Fibroblast of skin of scalp (primary cell): ENCODE measurements around the gene CHRM5.
"Not testable (repeated sequence)": the region's sequence is repeated elsewhere in the genome, so short reads cannot be mapped to it uniquely, and the experiment has no call there.

Experiments
- DNase-seq: peaks from one replicate; pipeline ENCODE4 v3.0.0-alpha.2; 2013

CHRM5 gene

DNA sequence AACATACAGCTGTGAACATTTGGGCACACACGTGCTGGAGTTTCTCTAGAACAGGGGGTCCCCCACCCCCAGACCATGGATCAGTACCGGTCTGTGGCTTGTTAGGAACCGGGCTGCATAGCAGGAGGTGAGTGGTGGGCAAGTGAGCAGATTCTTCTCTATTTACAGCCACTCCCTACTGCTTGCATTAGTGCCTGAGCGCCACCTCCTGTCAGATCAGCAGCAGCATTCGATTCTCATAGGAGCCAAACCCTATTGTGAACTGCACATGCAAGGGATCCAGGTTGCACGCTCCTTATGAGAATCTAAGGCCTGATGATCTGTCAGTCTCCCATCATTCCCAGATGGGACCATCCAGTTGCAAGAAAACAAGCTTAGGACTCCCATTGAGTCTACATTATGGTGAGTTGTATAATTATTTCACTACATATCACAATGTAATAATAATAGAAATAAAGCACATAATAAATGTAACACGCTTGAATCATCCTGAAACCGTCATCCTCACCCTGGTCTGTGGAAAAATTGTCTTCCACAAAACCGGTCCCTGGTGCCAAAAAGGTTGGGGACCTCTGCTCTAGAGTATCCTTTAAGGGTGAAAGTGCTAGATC is 25.8 kb downstream of the CHRM5 start:
- DNase-seq = peak; percentile 51

DNA sequence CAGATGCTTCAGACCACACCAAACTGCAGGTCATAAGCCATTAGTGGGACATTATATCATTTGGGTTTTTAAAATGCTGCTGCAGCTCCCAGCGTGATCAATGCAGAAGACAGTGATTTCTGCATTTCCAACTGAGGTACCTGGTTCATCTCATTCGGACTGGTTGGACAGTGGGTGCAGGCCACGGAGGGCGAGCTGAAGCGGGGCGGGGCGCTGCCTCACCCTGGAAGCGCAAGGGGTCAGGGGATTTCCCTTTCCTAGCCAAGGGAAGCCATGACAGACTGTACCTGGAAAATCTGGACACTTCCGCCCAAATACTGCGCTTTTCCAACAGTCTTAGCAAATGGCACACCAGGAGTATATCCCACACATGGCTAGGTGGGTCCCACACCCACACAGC is 27.4 kb downstream of the CHRM5 start:
- not testable (repeated sequence) for DNase-seq

DNA sequence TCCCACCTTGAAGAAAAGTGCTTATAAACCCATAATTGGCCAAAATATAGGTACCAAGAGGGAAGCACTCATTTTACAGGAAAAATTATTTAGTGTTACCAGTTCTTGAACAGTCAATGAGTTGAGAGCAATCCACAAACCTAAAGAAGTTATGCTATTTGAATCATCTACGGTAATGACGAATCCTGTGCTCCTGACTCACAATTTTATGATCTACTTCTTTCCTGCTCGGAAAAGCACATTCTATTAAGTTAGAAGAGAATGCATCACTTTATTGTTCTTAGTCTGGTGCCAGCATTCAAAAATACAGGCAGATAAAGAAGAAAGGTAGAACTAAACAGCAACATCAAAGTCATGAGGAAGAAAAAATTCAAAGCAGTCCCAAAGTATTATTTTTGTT is 33.2 kb downstream of the CHRM5 start:
- no peak for DNase-seq

DNA sequence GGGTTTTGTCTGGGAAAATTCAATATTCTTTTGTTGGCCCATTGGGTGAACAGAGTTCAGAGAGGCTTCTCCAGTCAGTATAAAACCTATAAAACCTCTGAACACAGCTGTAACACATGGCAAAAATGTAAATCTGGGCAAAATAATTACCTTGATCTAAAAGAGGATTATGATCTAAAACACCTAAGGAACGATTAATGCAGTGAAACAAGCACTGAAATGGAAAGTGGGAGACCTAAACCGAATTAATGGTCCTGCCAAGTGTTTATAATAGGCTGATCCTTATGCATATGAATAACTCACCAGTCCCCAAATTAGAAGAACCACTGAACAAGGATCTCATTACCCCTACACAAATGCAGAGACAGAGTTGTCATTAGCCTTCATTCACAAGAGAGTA is 38.1 kb downstream of the CHRM5 start:
- DNase-seq = no peak

DNA sequence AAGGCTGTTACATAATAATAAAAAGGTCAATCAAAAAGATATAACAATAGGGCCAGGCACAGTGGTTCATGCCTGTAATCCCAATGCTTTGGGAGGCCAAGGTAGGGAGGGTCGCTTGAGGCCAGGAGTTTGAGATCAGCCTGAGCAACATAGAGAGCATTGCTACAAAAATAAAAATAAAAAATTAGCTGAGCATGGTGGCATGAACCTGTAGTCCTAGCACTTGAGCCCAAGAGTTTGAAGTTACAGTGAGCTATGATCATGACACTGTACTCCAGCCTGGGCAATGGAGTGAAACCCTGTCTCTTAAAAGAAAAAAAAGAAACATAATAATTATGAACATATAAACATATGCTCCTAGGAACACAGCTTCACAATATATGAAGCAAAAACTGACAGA is 41.4 kb downstream of the CHRM5 start:
- DNase-seq = no peak

DNA sequence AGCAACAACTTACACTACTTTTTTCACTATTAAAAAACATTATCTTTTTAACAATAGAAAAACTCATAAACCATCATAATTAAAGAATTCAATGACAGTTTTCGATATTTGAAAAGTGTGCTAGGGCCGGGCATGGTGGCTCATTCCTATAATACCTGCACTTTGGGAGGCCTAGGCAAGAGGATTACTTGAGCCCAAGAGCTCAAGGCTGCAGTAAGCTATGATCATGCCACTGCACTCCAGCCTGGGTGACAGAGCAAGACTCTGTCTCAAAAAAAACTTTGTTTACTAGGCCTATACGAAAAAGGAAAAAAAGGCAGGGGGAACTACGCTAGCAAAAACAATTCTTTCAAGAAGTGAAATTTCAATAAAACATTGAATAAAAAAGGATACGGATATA is 42.6 kb downstream of the CHRM5 start:
- DNase-seq = no peak

DNA sequence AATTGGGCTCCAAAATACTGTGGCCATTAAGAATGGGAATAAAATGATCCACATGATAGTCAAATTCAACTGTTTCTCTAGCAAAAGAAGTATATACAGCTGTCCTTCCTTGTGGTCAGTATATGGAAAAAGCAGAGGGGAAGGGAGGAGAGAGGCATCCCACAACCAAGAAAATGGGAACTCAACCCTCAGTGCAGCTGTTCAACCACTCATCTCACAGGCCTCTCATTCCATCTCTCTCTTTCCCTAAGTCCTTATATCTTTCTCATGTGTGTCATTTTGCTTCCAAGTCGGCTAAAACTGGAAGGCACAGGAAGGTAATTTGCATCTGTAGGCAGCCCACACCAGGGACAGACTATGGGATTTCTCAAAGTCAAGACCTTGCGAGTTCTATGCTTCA is 43.2 kb downstream of the CHRM5 start:
- no peak for DNase-seq

DNA sequence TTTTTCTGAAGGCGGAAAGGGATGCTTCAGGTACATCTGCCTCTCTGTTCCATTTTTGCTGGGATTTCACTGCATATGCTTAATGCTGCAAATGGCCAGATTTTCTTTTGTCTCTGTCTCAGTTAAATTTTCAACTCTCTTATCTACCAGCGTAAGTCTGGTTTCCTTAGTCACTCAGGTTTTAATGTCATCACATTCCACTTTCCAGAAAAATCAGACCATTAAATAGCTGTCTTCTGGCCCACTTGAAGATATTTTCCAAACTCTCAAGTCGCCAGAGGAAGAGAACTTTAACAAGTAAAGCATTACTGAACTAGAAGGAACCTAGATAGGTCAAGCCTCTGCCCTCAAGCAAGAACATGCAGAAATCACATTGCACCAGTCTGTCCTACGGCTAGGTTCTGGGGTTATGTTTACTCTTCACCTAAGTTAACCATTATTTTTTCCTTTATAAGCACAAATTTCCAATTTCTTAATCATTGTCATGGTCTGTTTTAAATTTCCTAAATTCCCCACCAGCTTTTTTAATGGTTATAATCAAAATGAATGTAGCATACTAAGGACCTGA is 44.2 kb downstream of the CHRM5 start:
- no peak for DNase-seq

DNA sequence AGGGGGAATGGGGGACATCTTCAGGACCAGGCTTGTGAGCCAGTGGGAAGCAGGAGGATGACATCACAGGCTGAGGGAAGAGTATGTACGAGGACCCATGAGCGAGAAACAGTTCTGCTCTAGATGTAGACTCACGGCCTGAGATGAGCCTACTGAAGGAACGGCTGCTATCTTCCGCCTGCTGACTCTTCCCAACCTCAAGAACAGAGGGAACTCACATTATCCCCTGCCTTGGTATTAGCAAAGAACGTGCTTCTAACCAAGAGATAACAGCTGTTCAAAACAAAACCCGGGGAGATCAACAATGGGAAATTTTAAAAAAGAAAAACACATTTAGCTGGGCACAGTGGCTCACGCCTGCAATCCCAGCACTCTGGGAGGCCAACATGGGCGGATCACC is 45.4 kb downstream of the CHRM5 start:
- no peak for DNase-seq

DNA sequence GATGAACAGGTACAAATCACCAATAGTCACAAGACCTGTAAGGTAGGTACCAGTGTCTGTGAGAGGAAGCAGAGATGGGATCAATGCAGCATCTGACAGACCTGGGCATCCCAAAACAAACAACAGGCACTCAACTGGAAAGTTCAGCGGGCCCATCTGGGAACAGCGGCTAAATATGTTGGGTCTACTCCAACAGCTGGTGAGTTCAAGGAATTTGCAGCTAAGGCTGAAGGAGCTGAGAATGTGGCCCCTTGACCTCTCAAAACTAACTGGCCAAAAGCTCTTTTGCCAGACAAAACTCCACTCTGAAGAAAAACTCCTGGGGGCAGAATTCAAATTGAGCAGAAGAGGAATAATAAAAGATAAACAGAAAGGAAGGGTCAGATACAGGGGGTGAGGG is 46.3 kb downstream of the CHRM5 start:
- DNase-seq = no peak

DNA sequence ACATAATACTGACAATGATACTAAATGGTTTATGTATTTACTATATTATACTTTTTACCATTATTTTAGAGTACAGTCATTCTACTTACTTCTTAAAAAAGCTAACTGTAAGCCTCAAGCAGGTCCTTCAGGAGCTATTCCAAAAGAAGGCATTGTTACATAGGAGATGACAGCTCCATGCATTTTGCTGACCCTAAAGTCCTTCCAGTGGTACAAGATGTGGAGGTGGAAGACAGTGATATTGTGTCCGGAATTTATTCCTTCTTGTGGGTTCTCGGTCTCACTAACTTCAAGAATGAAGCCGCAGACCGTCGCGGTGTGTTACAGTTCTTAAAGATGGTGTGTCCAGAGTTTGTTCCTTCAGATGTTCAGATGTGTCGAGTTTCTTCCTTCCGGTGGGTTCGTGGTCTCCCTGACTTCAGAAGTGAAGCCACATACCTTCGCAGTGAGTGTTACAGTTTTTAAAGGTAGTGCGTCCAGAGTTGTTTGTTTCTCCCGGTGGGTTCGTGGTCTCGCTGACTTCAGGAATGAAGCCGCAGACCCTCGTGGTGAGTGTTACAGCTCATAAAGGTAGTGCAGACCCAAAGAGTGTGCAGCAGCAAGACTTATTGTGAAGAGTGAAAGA is 49.8 kb downstream of the CHRM5 start:
- DNase-seq = no peak

DNA sequence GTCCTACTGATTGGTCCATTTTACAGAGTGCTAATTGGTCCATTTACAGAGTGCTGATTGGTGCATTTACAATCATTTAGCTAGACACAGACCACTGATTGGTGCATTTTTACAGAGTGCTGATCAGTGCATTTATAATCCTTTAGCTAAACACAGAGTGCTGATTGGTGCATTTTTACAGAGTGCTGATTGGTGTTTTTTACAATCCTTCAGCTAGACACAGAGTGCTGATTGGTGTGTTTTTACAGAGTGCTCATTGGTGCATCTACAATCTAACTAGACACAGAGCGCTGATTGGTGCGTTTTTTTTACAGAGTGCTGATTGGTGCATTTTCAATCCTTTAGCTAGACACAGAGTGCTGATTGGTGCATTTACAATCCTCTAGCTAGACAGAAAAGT is 50.4 kb downstream of the CHRM5 start:
- not testable (repeated sequence) for DNase-seq

DNA sequence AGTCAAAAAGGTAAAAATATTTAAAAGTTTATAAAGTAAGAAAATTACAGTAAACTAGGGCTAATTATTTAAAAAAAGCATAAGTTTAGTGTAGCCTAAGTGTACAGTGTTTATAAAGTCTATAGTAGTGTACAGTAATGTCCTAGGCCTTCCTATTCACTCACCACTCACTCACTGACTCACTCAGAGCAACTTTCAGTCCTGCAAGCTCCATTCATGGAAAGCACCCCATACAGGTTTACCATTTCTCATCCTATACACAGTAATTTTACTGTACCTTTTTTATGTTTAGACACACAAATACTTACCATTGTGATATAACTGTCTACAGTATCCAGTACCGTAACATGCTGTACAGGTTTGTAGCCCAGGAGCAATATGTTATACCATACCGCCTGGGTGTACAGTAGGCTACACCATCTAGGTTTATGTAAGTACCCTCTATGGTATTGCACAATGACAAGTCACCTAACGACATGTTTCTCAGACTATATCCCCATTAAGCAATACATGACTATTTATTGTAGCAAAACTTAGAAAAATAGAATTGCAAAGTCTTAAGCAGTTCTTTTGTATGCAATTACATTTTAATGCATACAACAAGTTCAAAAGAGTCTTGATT is 51.2 kb downstream of the CHRM5 start:
- DNase-seq = no peak

DNA sequence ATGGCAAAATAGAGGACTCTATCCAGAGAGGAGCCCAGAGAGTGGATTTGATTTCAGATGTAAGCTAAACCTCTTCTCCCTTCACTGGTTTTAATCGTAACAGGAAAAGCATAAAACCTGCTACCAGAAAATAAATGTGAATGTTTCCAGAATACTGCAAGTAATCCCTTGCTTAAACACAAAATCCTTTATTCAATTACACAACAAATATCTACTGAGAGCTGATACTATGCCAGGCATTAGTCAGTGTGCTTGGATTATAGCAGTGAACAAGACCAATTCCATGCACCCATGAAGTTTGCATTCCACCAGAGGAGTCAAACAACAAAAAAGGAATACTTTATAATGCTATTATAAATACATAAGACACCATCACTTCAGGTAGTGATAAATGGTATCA is 55.6 kb downstream of the CHRM5 start:
- no peak for DNase-seq

DNA sequence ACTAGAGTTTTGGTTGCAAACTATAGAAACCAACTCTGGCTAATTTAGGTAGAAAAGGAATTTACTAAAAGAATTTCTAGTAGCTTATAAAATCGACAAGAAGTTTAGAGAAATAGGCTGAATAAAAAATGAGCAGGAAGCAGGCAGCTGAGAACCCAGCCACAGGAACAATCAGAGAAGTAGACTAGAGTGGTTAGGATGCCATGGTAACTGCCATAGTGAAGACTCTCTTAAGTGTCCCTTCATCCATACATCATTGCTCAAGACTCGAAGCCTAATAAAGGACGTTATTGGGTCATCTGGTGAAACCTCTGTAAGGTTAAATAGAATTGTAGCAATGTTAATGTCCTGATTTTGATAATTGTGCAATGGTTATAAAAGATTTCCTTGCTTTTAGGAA is 57.0 kb downstream of the CHRM5 start:
- DNase-seq = no peak

DNA sequence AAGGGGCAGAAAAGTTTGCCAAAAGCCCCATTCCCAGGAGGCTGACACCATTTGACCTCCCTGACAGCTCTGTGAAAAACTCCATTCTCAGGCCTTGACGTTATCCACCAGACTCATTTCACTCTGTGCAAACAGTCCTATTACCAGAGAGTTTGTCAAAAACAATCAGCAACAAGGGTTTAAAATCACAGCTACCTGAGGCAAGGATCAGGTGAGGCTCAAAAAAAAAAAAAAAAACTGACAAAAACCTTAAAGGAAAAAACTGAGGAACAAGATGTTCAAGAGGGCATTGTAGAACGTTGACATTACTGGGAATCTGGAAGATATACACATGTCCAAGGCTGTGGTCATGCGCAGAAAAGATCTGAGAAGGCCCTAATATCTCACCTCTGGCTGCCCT is 59.3 kb downstream of the CHRM5 start:
- DNase-seq = no peak

DNA sequence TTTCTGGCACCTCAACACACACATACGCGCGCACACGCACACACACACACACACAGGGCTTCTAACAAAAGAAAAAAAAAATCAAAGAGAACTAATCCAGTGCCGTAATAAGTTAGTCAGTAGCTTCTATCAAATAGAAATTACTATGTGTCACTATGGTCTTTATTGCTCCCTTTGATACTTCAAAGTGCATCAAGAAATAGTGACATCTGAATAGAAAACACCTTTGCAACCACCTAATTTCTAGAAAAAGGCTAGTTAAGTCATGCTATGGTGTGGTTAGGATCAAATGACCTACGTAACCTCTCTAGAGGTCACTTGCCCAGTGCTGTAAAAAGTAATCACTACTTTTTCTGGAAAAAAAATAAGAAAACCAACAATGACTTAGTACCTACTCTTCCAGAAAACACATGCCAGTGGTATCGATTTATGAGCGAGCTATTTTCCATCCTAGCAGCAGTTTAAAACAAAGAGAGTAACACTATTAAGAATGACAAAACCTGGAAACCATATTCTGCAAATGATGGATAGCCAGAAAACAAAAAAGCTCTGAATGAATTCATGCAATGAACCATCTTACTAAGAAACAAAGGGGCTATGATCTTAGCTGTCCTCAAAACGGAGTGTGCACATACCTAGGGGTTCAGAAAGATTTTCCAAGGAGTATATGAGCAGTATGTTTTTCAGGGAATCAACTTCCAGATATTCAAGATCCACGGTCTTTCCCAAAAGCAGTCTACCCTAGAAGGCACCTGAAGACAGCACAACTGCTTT is 63.9 kb downstream of the CHRM5 start:
- no peak for DNase-seq

DNA sequence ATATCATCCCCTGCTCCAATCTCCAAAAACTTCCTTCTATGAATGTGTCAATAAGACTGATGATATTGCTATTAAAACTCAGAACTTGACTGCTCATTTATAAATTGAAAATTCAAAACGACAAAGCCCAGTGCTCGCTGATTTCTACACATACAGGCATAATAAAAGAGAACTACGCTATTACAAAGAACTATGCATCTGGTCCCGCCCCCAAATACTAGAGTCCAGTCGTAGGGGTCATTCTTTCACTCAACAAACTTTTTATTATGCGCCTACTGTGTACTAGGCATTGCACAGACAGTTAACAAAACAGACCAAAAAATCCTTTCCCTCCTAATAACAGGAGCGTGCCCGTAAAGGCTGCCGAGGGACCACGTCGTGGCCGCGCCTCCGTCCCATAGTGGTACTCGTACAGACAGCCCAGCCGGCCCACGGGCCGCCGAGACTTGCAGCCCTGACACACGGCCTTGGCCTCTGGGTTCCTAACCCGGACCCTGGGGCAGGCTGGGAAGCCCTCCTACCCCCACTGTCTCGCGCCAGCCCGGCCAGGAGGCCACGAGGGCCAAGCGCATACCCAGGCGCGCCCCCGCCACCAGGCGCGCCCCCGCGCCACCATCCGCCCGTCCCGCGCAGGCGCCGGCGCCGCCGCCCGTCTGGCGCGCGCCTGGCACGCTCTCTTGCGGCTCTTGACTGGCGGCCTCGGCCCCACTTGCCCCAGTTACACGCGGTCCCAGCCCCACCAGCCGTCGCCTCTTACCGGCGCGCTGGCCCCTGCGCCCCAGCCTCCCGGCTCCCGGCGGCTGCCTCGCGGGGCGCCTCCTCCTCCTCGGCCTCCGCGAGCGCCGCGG is 70.0 kb downstream of the CHRM5 start:
- DNase-seq = peak; percentile 84

DNA sequence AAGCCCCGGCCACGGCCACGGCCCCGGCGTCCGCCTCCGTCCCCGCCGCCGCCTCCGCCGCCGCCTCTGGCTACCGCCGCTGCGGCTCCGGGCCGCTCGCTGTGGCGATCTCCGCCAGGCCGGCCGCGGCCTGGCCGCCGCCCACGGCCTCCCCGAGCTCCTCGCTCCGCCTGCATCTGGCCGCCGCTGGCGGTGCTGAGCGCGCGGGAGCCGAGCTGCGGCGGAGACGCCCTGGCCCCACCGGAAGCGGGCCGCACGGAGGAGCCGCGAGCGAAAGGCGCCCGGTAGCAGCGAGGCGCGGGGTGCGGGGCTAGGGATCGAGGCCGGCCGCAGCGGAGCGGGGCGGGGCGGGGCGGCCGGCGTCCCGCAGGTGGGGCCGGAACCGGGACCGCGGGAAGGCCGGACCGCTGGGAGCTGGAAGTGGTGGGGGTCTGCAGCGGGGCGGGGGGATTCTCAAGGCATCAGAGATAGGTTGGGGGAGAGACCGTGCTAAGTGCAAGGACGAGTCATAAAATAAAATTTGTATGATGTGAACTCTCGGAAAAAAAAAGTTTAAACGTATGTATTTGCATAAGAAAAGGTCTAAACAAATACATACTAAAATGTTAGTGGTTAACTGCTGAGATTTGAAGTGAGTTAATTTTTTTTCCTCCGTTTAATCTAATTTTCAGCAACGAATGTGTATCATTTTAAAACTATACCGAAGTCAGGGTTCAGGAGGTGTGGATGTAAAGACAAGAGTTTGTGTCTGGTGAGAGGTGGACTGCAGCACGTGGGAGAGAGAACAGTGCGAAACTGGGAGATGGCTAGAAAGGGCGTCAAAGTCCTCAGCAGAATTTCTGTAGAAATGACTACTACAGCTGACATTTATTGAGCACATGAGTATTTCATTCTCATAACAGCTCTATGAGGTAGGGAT is 70.8 kb downstream of the CHRM5 start, which contains the start of gene AVEN:
TSS of gene AVEN (minus strand) at position 334 of the 919 bp plus-strand sequence. CDS start at position 176, 158 bp downstream.
- peak; percentile 66 for DNase-seq

DNA sequence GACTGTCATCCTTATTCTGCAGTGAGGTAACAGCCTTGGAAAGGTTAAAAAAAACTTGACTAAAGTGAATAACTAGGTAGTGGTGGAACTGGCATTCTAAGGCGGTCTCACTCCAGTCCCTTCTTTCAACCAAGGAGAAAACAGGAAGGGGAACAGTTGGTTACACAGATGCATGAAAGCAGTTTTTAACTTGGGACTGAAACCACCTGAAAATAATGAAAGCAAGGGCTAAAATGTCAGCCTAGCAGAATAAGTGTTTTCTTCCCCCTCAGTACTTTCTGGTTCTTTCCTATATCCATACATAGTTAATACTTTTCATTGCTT is 71.5 kb downstream of the CHRM5 start:
- DNase-seq = no peak

DNA sequence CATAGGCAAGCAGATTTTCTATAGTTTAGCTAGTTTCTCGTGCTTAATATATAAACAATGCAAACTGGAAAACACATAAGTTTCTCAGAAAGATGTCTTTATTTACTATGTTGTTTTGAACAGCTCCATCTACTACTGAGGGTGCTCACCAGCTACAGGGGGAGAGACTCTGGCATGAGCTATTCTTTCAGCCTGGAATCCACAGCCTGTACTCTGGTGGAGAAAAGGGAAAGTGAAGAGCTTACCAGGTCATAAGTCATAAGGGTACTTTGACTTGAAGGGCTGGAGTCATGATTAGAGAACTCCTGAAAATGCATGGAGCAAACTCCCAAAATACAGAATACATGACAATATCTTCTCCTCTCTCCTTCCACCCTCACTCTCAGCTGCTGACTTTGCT is 75.1 kb downstream of the CHRM5 start:
- DNase-seq = no peak
